WTC11 (cell line): ENCODE measurements around the gene OPRL1. TPM values are rescaled to one million over a fixed set of nuclear protein-coding genes. Genes with fewer than 3 reads are reported as not detected.
A peak's percentile ranks its signal among the peaks of the same experiment; 100 is the strongest.

ENCODE experiments used
- ATAC-seq: fragments of 200-7000 bp; cut with Tn5 transposase; 2 replicates; pipeline ENCODE4 v1.10.0; 2021; ENCODE audit warnings: mild to moderate bottlenecking, moderate library complexity
- CTCF ChIA-PET: fragments of 300-600 bp; sonication (Branson Sonifier 250); formaldehyde crosslinking; loops from one replicate; lab custom pipeline; 2021; ENCODE audit warnings: antibody characterized with exemption; lab: Charles Lee
- POLR2A ChIA-PET: fragments of 350-600 bp; sonication (Branson Sonifier 250); formaldehyde crosslinking; loops from one replicate; lab custom pipeline; 2021; ENCODE audit warnings: antibody characterized with exemption; lab: Charles Lee
- DNase-seq: peaks from one replicate; pipeline ENCODE4 v3.0.0; 2021; ENCODE audit warnings: low spot score
- H3K27ac Mint-ChIP-seq: 2 replicates; pipeline ENCODE4 v1.8.0; 2021; ENCODE audit warnings: mixed read lengths
- H3K27me3 Mint-ChIP-seq: 2 replicates; pipeline ENCODE4 v1.8.0; 2021; ENCODE audit warnings: low read depth, mild to moderate bottlenecking, moderate library complexity, mixed read lengths
- H3K36me3 Mint-ChIP-seq: 2 replicates; pipeline ENCODE4 v1.8.0; 2021; ENCODE audit warnings: mixed read lengths
- H3K4me1 Mint-ChIP-seq: 2 replicates; pipeline ENCODE4 v1.8.0; 2022; ENCODE audit warnings: mixed read lengths
- H3K4me3 Mint-ChIP-seq: 2 replicates; pipeline ENCODE4 v1.8.0; 2021; ENCODE audit warnings: mild to moderate bottlenecking, moderate library complexity, mixed read lengths
- H3K9me3 Mint-ChIP-seq: 2 replicates; pipeline ENCODE4 v1.8.0; 2021; ENCODE audit warnings: mixed read lengths
- ATF2 ChIP-seq: sonication (generic); formaldehyde crosslinking; IDR thresholded peaks from 2 replicates; pipeline ENCODE4 v1.8.1; 2022; ENCODE audit warnings: low read depth, missing genetic modification reagents, borderline replicate concordance
- CBFB ChIP-seq: sonication (generic); formaldehyde crosslinking; IDR thresholded peaks from 2 replicates; pipeline ENCODE4 v1.8.1; 2022; ENCODE audit warnings: mild to moderate bottlenecking, low read depth, missing genetic modification reagents
- ERG ChIP-seq: fragments of 250-450 bp; sonication (Bioruptor Pico); IDR thresholded peaks from 2 replicates; pipeline ENCODE4 v1.8.0; 2021; ENCODE audit warnings: mild to moderate bottlenecking
- FOXJ3 ChIP-seq: sonication (generic); formaldehyde crosslinking; IDR thresholded peaks from 2 replicates; pipeline ENCODE4 v1.9.0; 2021; ENCODE audit warnings: missing genetic modification reagents, mild to moderate bottlenecking, borderline replicate concordance
- JUN ChIP-seq: sonication (generic); formaldehyde crosslinking; IDR thresholded peaks from 2 replicates; pipeline ENCODE4 v1.8.0; 2023; ENCODE audit warnings: mild to moderate bottlenecking, missing genetic modification reagents
- MAX ChIP-seq: sonication (generic); formaldehyde crosslinking; IDR thresholded peaks from 2 replicates; pipeline ENCODE4 v1.8.0; 2022; ENCODE audit warnings: mild to moderate bottlenecking, missing genetic modification reagents
- NR2C2 ChIP-seq: sonication (generic); formaldehyde crosslinking; IDR thresholded peaks from 2 replicates; pipeline ENCODE4 v1.8.0; 2022; ENCODE audit warnings: mild to moderate bottlenecking, missing genetic modification reagents
- SP1 ChIP-seq: sonication (generic); formaldehyde crosslinking; conservative IDR thresholded peaks from 2 replicates; pipeline ENCODE4 v1.8.1; 2022; ENCODE audit warnings: missing genetic modification reagents
- TEAD1 ChIP-seq: sonication (generic); formaldehyde crosslinking; IDR thresholded peaks from 2 replicates; pipeline ENCODE4 v1.8.0; 2022; ENCODE audit warnings: mild to moderate bottlenecking, missing genetic modification reagents
- TEAD4 ChIP-seq: sonication (generic); formaldehyde crosslinking; IDR thresholded peaks from 2 replicates; pipeline ENCODE4 v1.8.0; 2022; ENCODE audit warnings: mild to moderate bottlenecking, missing genetic modification reagents
- USF1 ChIP-seq: sonication (generic); formaldehyde crosslinking; IDR thresholded peaks from 2 replicates; pipeline ENCODE4 v1.8.0; 2022; ENCODE audit warnings: mild to moderate bottlenecking, missing genetic modification reagents
- USF2 ChIP-seq: sonication (generic); formaldehyde crosslinking; IDR thresholded peaks from 2 replicates; pipeline ENCODE4 v1.8.1; 2023; ENCODE audit warnings: mild to moderate bottlenecking, missing genetic modification reagents, moderate library complexity
- ZNF219 ChIP-seq: sonication (generic); formaldehyde crosslinking; IDR thresholded peaks from 2 replicates; pipeline ENCODE4 v1.8.0; 2023; ENCODE audit warnings: missing genetic modification reagents, mild to moderate bottlenecking, borderline replicate concordance
- ZNF396 ChIP-seq: fragments of 250-450 bp; sonication (Bioruptor Pico); IDR thresholded peaks from 2 replicates; pipeline ENCODE4 v1.8.0; 2021; ENCODE audit warnings: mild to moderate bottlenecking, moderate library complexity, borderline replicate concordance
- ZNF532 ChIP-seq: fragments of 250-450 bp; sonication (Bioruptor Pico); IDR thresholded peaks from 2 replicates; pipeline ENCODE4 v1.9.0; 2021; ENCODE audit warnings: mild to moderate bottlenecking, borderline replicate concordance
- total RNA-seq: library from RNA; stranded (reverse); gene quantifications from 3 replicates; pipeline ENCODE4 v1.2.3, GENCODE V29; 2021

The OPRL1 gene
- total RNA-seq, 1 experiment from 2014 or later: 2.0 TPM

GRCh38 chr20:64113796-64114355 is 34.0 kb downstream of the OPRL1 start:
- ChIA-PET CTCF (interaction anchor here (0.6 to 5.9 kb wide), 3 partner anchors 12 to 49 kb away, joined by 4 to 30 read pairs (median 4); no protein-coding TSS in a partner anchor), POLR2A (no interaction called here)
- no peaks in the 10 kb centered on the region for H3K27me3 Mint-ChIP-seq
- no peaks in the 10 kb centered on the region for H3K9me3 Mint-ChIP-seq
- TF ChIP-seq ZNF532 (CRISPR knock-in tag) (no peak), TEAD1 (CRISPR knock-in tag) (no peak), ZNF219 (CRISPR knock-in tag) (no peak), NR2C2 (CRISPR knock-in tag) (no peak), USF1 (CRISPR knock-in tag) (no peak)
- H3K36me3 Mint-ChIP-seq: no peaks in the 10 kb centered on the region
- peak overlapping the region; percentile 53; the same call in 1 of the 2 replicates for H3K27ac Mint-ChIP-seq
- ATAC-seq (no peak), DNase-seq (no peak)
- H3K4me1 Mint-ChIP-seq: no peaks in the 10 kb centered on the region
- H3K4me3 Mint-ChIP-seq: no peak overlapping the region

- CTCF ChIA-PET: interaction anchor here (1.0 to 5.9 kb wide), 2 partner anchors 12 to 31 kb away, joined by 4 to 30 read pairs; no protein-coding TSS in a partner anchor
- DNase-seq (no peak), ATAC-seq (no peak)
- Mint-ChIP-seq H3K36me3 (no peaks in the 10 kb centered on the region), H3K27ac (0 out of 2 replicates have a peak overlapping the region, but pooled peaks have one; percentile 53), H3K4me1 (no peaks in the 10 kb centered on the region), H3K4me3 (no peak overlapping the region), H3K9me3 (no peaks in the 10 kb centered on the region), H3K27me3 (no peaks in the 10 kb centered on the region)
- POLR2A ChIA-PET: no interaction called here
- no peak for TF ChIP-seq ZNF396 (CRISPR knock-in tag)
These were observed 34.6 kb downstream of the OPRL1 start for GRCh38 chr20:64114356-64114971.

- H3K9me3 Mint-ChIP-seq: no peaks in the 10 kb centered on the region
- DNase-seq (no peak), ATAC-seq (no peak)
- CTCF ChIA-PET: interaction anchor here (1.3 to 5.9 kb wide), 4 partner anchors 13 to 46 kb away, joined by 4 to 30 read pairs (median 12); partner anchors contain the start of gene LKAAEAR1
- H3K27ac Mint-ChIP-seq: no peak overlapping the region
- no peaks in the 10 kb centered on the region for H3K36me3 Mint-ChIP-seq
- POLR2A ChIA-PET: no interaction called here
- TF ChIP-seq TEAD4 (CRISPR knock-in tag) (no peak), CBFB (CRISPR knock-in tag) (no peak), MAX (CRISPR knock-in tag) (no peak), SP1 (CRISPR knock-in tag) (no peak)
- no peak overlapping the region for H3K4me3 Mint-ChIP-seq
- H3K4me1 Mint-ChIP-seq: peaks cover 5% of the 10 kb centered on the region
- H3K27me3 Mint-ChIP-seq: no peaks in the 10 kb centered on the region
These were observed 35.5 kb downstream of the OPRL1 start for GRCh38 chr20:64115171-64115911.

- Mint-ChIP-seq H3K9me3 (no peaks in the 10 kb centered on the region), H3K27me3 (no peaks in the 10 kb centered on the region), H3K4me3 (no peak overlapping the region), H3K27ac (0 out of 2 replicates have a peak overlapping the region, but pooled peaks have one; percentile 36), H3K36me3 (no peaks in the 10 kb centered on the region), H3K4me1 (peaks cover 5% of the 10 kb centered on the region)
- POLR2A ChIA-PET: no interaction called here
- ATAC-seq (no peak), DNase-seq (no peak)
- CTCF ChIA-PET: interaction anchor here (1.3 to 5.9 kb wide), 4 partner anchors 14 to 46 kb away, joined by 4 to 30 read pairs (median 12); partner anchors contain the start of gene LKAAEAR1
- TF ChIP-seq JUN (CRISPR knock-in tag): no peak
- no peak for TF ChIP-seq USF2 (CRISPR knock-in tag)
- TF ChIP-seq ERG: no peak
- TF ChIP-seq ATF2: no peak
- TF ChIP-seq FOXJ3 (CRISPR knock-in tag): no peak
These were observed 36.1 kb downstream of the OPRL1 start for GRCh38 chr20:64116016-64116415.
